NK-92 (cell line): Measurements from ENCODE around the gene RDH11.

Experiments
- DNase-seq: peaks from one replicate; lab custom pipeline; 2025; ENCODE audit not compliant: unreplicated experiment; lab: John Stamatoyannopoulos, UW

The RDH11 gene

GRCh38 chr14:67650694-67651093 is 44.9 kb downstream of the RDH11 start:
- no peak for DNase-seq

GRCh38 chr14:67650151-67650550 is 45.4 kb downstream of the RDH11 start:
- no peak for DNase-seq

GRCh38 chr14:67646131-67646530 is 49.4 kb downstream of the RDH11 start:
- DNase-seq = no peak

GRCh38 chr14:67645414-67645813 is 50.1 kb downstream of the RDH11 start:
- no peak for DNase-seq

GRCh38 chr14:67644428-67644827 is 51.1 kb downstream of the RDH11 start:
- DNase-seq = no peak

- no peak for DNase-seq
Observed at GRCh38 chr14:67643713-67644112, 51.9 kb downstream of the RDH11 start.

GRCh38 chr14:67641902-67642749 is 53.4 kb downstream of the RDH11 start:
- DNase-seq = no peak

GRCh38 chr14:67641480-67641879 is 54.1 kb downstream of the RDH11 start:
- no peak for DNase-seq

- DNase-seq = no peak
Observed at GRCh38 chr14:67638642-67639041, 56.9 kb downstream of the RDH11 start.

GRCh38 chr14:67636361-67636919 is 59.1 kb downstream of the RDH11 start:
- no peak for DNase-seq

GRCh38 chr14:67633451-67634147 is 62.0 kb downstream of the RDH11 start:
- DNase-seq = no peak

- no peak for DNase-seq
Observed at GRCh38 chr14:67630938-67631337, 64.6 kb downstream of the RDH11 start.

GRCh38 chr14:67630186-67630585 is 65.4 kb downstream of the RDH11 start:
- DNase-seq = no peak

- no peak for DNase-seq
Observed at GRCh38 chr14:67627519-67627918, 68.0 kb downstream of the RDH11 start.
